GM19455 (cell line): ENCODE data around the gene ZNF57.
"Not testable (repeated sequence)": the region's sequence is repeated elsewhere in the genome, so short reads cannot be mapped to it uniquely, and the experiment has no call there.

Experiments used
- ATAC-seq: cut with Tn5 transposase; IDR thresholded peaks from one replicate; pipeline ENCODE4 v1.9.1; 2021; ENCODE audit not compliant: unreplicated experiment

Gene ZNF57

GRCh38 chr19:2950286-2951124 is 49.8 kb downstream of the ZNF57 start:
- peak; percentile 90 for ATAC-seq

DNA sequence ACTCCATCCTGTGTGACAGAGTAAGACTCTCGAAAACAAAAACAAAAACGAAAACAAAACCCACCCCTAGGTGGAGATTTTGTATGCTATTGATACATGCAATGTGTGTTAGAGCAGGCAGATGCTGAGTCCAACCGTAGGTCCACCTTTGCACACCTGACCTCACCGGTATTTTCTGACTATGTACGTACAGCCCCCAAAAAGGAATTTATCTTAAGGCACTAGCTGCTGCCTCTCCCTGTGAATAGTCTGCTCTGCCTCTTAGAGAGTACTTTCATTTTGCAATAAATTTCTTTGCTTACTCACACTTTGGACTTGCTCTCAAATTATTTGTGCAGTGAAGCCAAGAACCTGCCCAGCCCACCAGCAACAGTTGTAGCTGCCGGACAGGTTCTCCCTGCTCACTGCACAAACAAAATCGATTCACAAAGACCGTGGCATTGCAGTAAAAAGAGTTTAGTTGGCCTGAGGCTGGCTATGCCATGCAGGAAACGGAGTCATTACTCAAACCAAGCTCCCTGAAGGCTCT is 52.3 kb downstream of the ZNF57 start:
- ATAC-seq: no peak

DNA sequence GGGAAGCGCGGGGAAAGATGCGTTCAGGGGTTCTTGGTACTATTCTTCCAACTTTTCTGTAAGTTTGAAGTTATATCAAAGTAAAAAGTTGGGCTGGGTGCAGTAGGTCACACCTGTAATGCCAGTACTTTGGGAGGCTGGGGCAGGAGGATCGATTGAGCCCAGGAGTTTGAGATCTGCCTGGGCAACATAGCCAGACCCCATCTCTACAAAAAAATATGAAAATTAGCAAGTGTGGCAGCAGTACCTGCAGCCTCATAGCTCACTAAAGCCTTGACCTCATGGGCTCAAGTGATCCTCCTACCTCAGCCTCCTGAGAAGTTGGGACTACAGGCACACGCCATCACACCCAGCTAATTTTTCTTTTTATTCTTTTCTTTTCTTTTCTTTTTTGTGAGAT is 56.4 kb downstream of the ZNF57 start:
- ATAC-seq: no peak

GRCh38 chr19:2960120-2960519 is 59.4 kb downstream of the ZNF57 start:
- ATAC-seq: no peak

DNA sequence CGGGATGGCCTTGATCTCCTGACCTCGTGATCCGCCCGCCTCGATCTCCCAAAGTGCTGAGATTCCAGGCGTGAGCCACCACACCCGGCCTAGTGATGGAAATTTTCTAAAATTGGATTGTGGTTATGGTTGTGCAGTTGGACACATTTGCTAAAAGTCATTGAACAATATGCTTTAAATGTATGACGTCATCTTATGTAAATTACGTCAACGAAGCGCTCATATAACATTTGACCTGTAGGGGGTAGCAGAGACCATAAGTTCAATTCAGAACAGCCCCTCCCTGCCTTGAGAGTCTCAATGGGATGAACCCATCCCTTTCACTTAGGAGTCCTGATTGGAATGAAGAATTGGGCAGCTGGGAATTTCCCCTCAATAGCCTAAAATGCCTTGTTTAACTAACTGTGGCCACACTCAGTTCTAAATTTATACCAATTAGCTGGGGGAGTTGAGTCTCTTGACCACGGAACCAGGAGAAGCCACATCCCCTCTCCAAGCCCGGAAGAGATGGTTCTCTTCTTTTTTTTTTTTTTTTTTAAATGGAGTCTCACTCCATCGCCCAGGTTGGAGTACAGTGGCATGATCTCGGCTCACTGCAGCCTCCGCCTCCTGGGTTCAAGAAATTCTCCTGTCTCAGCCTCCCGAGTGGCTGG is 61.4 kb downstream of the ZNF57 start:
- ATAC-seq: no peak

DNA sequence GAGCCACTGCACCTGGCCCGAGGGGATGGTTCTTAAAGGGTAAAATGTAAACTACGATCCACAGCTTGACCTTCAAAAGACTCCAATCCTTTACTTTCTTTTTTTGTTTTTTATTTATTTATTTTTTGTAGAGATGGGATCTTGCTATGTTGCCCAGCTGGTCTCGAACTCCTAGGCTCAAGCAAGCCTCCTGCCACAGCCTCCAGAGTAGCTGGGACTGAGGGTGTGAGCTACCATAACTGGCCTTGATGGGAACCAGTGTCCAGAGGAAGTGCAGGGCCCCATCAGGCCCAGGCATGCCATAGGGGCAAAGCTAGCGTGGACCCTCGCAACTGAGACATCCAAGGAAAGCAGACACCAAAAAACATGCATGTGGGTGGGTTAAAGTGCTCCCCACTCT is 62.4 kb downstream of the ZNF57 start:
- ATAC-seq: no peak

DNA sequence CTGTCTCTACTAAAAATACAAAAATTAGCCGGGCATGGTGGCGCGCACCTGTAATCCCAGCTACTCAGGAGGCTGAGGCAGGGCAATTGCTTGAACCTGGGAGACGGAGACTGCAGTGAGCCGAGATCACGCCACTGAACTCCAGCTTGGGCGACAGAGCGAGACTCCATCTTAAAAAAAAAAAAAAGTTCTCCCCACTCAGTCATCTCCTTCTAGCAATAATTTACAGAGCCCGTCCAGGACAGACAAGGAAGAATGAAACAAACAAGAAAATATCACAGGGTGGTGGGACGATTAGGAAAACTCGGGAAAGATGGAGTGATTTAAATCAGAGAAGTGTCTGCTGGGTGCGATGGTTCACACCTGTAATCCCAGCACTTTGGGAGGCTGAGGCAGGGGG is 62.9 kb downstream of the ZNF57 start:
- not testable (repeated sequence) for ATAC-seq

DNA sequence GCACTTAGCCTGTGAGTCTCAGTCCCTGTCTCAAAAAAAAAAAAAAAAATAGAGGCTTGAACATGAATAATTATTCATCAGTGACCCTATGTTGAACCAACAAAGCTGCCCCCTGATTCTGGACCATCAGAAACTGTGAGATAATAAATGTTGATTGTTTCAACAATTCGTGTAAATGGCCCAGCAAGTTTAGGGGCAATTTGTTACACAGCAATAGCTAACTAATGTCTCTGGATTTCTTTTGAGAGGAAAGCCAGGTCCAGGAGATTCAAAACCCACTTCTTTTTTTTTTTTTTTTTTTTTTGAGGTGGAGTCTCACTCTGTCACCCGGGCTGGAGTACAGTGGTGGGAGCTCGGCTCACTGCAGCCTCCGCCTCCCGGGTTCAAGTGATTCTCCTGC is 64.1 kb downstream of the ZNF57 start:
- ATAC-seq: no peak

DNA sequence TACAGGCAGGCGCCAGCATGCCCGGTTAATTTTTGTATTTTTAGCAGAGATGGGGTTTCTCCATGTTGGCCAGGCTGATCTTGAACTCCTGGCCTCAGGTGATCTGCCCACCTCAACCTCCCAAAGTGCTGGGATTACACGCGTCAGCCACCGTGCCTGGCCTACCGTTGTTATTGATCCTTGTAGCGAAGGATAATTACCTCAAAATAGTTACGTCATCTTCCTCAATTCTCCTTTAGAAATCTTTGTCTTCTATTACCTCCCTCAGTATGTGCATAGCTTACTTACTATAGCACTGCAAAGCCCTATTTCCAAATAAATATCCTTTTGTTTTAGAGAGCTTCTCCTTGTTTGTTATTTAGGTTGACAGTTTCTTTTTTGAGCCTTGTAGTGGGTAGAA is 67.2 kb downstream of the ZNF57 start:
- no peak for ATAC-seq
